HG02981 (cell line): ENCODE results near the gene ADAD2.
"Not testable (repeated sequence)": the region's sequence is repeated elsewhere in the genome, so short reads cannot be mapped to it uniquely, and the experiment has no call there.

ENCODE experiments used
- ATAC-seq: cut with Tn5 transposase; IDR thresholded peaks from one replicate; pipeline ENCODE4 v1.9.1; 2021; ENCODE audit warnings: mild to moderate bottlenecking, moderate library complexity; ENCODE audit not compliant: unreplicated experiment

ADAD2 gene

GRCh38 chr16:84195201-84196093 lies 4.5 kb downstream of the ADAD2 start:
- ATAC-seq: no peak

DNA sequence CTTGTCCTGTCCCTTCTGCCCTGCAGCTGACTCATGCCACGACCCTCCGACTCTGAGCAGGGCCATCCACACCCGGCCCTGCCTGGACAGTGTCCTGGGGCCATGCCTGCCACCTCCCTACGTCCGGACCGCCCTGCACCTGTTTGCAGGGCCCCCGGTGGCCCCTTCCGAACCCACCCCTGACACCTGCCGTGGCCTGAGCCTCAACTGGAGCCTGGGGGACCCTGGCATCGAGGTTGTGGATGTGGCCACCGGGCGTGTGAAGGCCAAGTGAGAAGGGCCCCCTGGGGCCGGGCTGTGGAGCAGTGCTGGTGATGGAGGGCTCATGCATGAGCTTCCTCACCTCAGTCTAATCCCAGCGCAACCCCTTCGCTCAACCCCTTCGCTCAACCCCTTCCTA lies 5.1 kb downstream of the ADAD2 start:
- ATAC-seq: no peak

- ATAC-seq: no peak
These were observed 5.9 kb downstream of the ADAD2 start for GRCh38 chr16:84196727-84197394.

GRCh38 chr16:84197466-84198128 lies 6.6 kb downstream of the ADAD2 start:
- no peak for ATAC-seq

DNA sequence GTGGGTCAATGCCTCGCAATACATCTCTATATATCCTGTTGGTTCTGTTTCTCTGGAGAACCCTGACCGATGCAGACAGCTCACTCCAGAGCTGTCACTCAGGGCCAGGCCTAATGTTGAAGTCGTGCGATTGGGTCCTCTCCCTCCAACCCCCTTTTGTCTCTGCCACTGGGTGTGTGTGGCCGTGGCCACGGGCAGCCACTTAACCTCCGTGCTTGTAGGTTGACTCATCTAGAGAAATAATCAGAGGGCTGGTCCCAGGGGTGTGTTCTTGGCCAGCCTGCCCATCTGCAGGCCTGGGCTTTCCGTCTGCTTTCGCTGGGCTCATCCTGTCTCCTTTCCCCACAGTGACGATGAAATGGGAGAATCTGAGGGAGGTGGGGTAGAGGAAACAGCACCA lies 7.4 kb downstream of the ADAD2 start:
- no peak for ATAC-seq

DNA sequence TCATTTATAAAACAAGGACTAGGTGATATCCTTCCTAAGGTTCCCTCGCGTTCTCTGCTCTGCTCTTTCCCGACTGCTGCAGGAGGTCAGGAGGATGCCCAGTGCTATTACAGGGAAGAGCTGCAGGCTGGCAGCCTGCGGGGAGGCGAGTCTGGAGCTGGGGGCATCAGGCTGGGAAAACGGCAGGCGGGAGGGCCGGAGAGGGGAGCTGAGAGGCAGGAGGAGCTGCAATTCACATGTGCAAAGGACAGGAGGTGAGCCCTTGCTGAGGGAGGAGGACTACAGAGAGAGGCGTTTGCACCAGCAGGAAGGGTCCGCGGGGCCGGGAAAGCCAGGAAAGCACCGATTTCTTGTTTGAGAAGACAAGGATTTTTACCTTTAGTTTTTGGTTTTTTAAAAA lies 8.1 kb downstream of the ADAD2 start:
- ATAC-seq: no peak

DNA sequence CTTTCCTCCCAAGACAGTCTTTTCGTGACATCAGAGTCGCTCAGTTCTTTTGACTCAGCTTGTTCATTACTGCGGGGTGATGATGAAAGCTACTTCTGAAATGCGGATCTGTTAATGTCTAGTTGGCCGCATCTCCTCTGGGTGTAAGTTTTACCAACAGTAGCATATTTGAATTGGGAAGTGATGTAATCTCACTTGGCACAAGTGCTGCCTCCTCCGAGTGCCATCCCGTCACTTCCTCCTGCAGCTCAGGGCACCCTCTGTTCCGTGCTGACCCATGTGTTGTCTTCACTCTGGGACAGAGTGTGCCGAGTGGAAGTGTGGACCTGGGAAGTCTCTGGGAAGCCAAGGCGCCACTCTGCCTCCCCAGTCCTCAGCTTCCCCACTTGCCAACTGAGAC lies 8.9 kb downstream of the ADAD2 start:
- no peak for ATAC-seq

DNA sequence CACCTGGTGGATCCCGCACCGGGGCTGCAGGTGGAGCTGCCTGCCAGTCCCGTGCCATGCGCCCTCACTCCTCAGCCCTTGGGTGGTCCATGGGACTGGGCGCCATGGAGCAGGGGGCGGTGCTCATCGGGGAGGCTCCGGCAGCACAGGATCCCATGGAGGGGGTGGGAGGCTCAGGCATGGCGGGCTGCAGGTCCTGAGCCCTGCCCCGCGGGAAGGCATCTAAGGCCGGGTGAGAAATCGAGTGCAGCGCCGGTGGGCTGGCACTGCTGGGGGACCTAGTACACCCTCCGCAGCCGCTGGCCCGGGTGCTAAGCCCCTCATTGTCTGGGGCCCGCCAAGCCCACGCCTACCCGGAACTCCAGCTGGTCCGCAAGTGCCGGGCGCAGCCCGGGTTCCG lies 13.6 kb downstream of the ADAD2 start:
- not testable (repeated sequence) for ATAC-seq

DNA sequence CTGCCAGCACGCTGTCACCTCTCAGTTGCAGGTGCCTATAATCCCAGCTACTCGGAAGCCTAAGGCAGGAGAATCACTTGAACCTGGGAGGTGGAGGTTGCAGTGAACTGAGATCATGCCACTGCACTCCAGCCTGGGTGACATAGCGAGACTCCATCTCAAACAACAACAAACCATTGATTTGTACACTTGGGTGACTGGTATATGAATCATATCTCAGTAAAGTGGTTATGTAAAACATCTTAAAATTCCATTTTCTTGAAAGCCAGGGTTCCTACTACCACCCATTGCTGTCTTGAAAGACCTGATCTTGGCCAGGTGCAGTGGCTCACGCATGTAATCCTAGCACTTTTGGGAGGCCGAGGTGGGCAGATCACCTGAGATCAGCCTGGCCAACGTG lies 14.2 kb downstream of the ADAD2 start:
- not testable (repeated sequence) for ATAC-seq

GRCh38 chr16:84205976-84206691 lies 15.2 kb downstream of the ADAD2 start:
- no peak for ATAC-seq

DNA sequence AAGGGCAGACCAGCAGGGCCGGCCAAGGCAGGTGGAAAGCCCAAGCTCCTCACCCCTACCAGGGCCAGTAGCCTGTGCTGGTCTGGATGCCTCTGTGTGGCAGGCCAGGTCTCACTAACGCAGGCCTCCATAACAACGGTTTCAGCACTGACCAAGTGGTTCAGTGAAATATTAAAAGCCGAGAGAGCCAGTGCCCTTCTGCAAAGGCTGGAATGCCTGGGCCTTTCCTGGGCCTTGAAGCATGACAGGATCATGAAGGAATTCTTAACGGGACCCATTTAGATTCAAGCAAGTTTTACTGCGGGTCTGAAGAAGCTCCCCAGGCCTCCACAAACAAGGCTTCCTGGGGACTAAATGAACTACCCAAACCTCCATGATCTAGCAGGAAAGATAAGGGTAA lies 16.3 kb downstream of the ADAD2 start:
- no peak for ATAC-seq

DNA sequence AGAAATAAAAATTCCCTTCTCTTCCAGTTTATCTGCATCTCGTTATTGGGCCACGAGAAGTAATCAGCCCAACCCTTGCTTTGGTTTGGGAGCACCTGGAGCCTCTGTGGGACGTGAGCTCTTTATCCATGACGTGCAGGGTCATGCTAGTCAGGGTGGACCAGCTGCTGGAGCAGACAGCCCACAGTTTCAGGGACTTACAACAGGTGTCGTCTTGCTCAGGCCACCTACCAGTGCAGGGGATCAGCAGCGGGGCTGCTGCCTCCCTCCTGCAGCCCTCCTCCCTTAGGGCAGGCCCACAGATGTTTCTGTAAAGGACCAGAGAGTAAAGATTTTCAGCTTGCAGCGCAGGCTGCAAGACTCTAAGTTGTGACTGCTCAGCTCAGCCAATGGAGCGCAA lies 16.9 kb downstream of the ADAD2 start:
- no peak for ATAC-seq

- ATAC-seq: no peak
These were observed 19.0 kb downstream of the ADAD2 start for GRCh38 chr16:84209989-84210388.

GRCh38 chr16:84212154-84212553 lies 21.2 kb downstream of the ADAD2 start:
- no peak for ATAC-seq

DNA sequence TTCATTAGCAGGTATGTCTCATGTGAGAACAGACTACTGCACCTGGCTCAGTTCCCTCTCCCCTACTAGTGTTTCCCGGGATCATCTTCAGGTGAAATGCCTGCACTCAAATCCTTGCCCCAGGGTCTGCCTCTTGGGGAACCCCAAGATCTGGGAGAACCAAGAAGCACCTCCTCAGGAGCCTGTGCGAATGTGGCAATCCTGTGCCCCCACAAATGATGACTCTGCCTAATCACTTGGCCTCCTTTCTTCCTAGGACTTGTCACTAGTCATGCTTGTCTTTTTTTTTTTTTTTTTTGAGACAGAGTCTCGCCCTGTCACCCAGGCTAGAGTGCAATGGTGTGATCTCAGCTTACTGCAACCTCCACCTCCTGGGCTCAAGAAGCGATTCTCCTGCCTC lies 21.7 kb downstream of the ADAD2 start:
- ATAC-seq: no peak

- no peak for ATAC-seq
These were observed 23.6 kb downstream of the ADAD2 start for GRCh38 chr16:84214451-84215066.

GRCh38 chr16:84215531-84215930 lies 24.6 kb downstream of the ADAD2 start:
- no peak for ATAC-seq

DNA sequence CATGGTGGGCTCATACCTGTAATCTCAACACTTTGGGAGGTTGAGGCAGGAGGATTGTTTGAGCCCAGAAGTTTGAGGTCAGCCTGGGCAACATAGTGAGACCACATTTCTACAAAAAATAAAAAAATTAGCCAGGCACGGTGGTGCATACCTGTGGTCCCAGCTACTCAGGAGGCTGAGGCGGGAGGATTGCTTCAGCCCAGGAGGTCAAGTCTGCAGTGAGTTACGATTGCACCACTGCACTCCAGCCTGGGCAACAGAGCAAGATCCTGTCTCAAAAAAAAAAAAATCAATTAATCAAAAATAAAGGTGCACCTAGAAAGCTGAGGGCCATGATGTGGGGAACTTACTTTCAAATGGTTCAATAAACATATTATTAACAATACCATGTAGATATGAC lies 25.2 kb downstream of the ADAD2 start:
- not testable (repeated sequence) for ATAC-seq

DNA sequence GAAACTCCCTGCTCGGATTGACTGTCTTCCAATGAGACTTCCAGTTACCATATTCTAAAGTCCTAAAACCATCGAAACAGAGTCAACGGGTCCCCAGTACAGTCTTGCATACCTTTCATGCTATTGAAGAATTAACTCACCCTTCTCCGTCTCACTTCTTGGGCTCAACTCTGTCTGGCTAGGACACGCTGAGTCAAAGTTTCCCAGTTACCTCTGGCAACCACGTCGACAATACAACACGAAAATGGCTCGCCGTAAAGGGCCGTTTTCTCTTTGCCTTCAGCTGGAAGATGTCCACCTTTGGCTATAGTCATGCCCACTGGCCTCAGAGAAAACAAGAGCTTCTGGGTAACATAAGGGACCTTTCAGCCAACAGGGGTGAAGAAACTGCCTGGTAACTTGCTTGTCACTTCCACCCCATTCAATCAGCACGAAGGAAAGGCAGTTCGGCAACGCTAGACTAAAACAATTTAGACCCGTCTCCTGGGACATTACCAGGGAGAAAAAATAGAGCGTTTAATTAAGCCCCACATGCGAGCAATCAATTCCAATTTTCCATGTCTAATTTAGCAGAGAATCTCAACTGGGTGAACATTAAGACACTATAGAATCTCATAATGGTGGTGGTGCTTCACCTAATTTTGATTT lies 27.3 kb downstream of the ADAD2 start:
- no peak for ATAC-seq

- ATAC-seq: no peak
These were observed 28.0 kb downstream of the ADAD2 start for GRCh38 chr16:84218956-84219355.
